GM18873 (cell line): ENCODE data around the gene QRICH1.
A peak's percentile ranks its signal among the peaks of the same experiment; 100 is the strongest.

Experiments used
- ATAC-seq: cut with Tn5 transposase; IDR thresholded peaks from one replicate; pipeline ENCODE4 v1.9.1; 2021; ENCODE audit warnings: mild to moderate bottlenecking, moderate library complexity, moderate number of reproducible peaks; ENCODE audit not compliant: unreplicated experiment, low FRiP score

The QRICH1 gene

DNA sequence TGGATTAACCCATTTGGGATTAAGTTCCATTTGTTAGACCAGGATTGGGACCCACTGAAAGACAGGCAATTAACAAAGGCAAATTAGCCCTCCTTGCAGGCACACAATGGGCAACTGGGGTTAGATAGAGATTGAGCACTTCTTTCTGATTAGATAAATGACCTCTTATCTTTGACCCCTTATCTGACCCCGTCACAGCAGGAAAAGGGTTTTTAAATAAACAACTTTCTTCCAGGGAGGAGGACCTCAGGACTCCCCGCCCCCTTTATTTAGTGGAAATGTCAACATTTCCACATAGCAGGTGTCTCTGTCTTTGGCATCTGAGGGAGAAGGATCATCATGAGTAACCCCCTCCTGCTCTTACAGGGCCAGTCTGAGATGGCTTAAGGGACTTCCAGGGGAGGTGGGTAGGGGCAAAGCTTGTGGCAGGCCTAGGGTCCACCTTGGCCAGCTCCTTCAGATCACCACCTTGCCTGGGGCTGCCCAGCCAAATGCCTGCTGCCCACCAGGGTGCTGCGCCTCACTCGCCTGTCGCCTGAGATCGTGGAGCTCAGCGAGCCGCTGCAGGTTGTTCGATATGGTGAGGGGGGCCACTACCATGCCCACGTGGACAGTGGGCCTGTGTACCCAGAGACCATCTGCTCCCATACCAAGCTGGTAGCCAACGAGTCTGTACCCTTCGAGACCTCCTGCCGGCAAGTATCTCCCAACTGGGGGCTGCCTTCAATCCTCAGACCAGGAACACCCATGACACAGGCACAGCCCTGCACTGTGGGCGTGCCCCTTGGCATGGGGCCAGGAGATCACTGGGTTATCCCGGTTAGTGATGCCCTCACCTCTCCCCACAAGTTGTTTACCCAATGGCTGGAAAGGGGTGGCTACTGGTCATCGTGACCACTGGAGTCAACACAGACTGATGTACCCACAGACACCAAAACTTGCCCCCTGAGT lies 89.2 kb downstream of the QRICH1 start:
- no peak for ATAC-seq

DNA sequence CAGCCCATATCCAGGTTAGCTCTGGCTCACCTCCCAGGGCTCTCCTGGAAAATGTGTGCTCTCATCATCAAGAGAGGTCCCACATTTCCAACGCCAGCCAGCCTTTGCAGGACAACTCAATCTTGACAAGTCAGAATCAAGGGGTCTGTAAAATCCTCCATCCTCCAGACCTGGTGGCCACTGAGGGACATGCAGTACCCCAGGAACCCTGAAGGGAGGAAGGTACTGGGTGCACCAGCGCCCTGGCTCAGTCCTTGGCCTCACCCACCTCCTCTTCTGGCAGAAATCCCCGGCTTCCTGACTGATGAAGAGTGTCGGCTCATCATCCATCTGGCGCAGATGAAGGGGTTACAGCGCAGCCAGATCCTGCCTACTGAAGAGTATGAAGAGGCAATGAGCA lies 92.7 kb downstream of the QRICH1 start:
- no peak for ATAC-seq

DNA sequence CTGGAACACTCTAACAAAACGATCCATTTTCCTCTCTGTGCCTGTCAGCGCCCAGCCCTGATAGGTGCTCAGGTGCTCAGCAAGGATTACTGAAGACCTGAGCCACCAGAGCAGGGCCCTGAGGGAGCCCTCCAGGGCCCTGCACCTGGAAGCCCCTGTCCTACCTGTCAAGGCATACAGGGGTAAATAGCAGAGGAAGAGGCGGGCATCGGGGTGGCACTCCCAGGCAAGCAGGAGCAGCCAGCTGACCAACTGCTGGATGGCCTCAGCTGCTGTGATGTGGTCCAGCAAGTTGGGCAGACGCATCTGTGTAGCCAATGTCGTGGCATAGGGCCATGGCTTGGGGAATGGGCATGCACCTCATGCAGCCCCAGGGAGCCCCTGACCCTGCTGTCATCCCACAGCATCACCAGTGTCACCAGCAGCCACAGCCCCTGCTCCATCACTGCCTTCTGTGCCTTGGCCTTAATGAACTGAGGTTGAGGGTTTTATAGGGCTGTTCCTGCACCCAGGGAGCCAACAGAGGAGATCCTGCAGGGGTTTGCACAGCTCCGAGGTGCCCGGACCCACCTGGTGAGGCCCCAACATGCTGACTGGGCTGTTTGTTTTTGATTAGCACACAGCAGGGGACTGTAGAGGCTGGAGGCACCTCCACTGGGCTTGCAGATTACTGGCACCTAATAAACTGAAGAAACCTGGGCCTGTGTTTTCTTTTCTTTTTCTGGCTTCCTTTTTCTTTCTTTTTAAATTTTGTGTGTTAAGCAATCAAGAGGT lies 94.6 kb downstream of the QRICH1 start:
- no peak for ATAC-seq

DNA sequence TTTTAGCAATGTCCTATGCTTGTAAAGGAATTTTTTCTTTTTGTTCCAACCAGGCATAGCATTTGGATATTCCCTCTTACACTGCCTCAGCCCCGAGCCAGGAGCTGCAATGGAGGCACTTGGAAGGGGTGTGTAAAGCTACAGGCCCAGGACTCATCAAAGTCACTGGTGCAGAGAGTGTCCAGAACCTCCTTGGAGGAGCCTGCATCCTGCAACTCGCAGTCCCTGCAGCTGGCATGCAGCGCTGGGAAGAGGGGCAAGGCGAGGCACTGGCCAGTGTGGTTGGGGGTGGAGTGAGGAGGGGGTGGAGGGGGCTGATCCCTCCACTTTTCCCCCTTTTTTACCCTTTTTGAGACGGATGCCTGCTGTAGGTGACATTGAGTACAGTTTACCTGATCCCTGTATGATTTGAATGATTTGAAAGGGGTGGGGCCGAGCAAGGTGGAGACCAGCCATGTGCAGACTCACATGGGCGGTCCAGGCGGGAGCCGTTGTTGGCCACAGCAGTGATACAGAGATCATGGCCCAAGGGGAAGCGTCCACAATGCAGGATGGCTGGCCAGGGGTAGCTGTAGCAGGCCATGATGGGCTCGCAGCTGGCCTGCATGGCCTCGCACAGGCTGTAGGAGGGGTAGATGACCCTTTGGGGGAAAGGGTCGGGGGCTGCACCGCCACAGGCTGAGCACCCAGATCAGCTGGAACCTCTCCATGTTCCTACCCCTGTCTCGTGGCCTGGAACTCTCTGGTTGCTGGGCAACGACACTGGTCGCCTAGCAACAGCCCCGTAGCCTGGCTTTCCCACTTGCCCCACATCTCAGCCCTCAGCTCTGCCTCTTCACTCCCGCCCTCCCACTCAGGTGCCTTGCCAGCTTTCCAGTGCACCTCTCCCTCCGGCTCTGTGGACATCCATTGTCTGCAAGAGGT lies 95.9 kb downstream of the QRICH1 start:
- ATAC-seq, result no peak

DNA sequence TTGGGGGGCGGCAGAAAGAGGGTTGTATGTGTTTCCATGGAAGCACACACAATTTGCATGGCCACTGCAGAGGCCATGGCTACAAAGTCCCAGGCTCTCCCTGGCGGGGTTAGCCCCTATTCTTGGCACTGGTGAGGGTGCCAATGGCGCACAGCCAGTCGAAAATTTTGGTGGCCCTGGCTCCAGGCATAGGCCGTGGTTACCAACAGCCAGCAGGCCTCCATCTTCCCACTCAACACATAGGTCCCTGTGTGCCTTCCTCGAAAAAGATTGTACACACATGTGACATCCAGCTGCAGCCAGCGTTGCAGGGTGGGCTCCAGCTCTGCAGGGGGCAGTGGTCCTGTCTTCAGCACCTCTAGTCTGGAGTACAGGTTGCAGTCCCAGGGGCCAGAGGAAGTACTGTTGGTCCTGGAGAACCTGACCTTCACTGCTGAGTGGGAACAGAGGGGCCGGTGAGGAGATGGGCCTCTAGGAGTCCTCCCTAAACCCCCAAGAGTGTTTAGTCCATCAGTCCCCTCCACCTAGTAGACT lies 96.7 kb downstream of the QRICH1 start:
- no peak for ATAC-seq

DNA sequence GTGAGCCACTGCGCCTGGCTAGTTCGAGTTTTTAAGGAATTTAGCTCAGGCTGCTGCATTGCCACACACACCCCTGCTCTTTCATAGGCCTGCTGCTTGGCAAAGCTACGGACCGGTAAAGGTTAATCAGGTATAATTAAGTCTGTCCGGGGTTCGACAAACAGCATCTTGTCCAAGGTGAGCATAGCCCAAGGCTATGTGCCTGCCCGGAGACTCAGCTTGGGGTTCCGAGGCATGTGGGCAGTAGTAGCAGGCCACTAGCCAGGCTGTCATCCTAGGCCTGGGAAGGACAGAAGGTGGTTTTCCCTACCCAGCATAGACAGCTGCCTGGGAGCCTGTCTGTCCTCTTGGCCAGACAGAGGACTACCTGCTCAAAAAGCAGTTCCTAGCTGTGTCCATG lies 97.2 kb downstream of the QRICH1 start:
- no peak for ATAC-seq

DNA sequence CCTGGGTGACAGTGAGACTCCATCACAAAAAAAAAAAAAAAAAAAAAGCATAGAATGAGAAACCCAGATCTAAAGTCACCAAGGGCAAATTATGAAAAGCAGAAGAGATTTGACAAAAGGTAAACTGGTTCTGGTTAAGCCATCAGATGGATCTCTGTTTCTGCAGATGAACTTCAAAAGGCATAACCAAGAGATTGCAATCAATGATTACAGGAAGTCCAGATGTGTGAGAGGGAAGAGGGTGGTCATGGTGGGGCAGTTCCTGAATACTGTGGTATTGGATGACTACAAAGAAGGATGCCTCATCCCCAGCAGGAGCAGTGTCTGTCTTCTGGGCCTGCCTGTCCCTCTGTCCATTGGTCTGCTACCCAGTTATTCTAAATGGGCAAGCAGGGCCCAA lies 100.0 kb downstream of the QRICH1 start:
- ATAC-seq, result no peak

DNA sequence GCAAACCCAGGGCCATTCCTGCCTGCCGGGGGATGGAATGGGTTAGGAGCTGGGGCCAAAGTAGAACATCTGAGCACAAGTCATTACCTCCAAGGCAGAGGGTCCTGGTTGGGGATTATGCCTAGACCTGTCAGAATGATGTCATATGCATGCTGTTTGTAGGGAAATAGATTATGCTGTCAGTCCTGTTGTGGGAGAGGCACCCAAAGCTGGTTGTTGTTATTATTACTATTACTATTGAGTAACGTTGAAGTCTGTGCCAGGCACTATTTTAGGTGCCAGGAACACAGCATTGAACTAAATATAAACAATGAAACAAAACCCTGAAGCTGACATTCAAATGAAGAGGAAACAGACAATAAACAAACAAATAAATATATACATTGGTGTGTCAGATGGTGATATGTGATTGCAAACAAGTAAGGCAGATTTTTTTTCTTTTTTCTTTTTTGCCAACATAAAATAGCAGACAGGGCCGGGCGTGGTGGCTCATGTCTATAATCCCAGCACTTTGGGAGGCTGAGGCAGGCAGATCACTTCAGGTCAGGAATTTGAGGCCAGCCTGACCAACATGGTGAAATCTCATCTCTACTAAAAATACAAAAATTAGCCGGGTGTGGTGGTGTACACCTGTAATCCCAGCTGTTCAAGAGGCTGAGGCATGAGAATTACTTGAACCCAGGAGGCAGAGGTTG lies 101.9 kb downstream of the QRICH1 start:
- no peak for ATAC-seq

DNA sequence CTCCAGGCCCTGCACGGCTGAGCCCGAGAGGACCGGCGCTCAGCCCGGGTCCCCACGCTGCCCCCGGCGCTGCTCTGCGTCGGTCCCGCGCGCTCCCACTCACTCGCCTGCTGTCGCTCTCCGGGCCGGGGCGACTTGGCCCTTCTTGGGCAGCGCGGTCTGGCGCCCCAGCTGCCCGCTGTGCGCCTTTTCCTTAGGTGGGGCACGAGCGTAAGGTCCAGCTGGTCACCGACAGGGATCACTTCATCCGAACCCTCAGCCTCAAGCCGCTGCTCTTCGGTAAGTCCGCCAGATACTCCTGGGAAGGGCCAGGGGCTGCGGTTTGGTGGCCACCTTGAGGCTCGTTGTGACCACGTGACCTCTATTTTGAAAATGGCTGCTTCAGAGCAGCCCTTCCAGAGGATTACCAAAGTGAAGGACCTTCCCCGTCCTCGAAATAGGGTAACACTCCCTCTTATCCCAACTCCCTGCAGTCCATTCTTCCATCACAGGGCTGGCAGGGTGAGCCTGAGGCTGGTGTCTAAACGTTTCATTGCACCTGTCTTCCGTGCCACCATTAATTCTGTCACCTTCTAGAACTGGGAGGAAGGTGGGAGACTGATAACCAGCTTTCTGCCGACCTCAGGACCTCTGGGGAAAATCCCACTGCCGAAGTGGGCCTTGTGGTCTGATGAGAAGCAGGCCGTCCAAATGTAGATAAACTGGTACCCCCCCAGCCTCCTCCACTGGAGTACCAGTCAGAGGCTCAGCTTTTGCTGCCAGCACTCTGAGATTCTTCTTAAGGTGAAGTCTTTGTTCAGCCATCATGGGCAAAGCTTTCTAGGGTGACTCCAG lies 103.0 kb downstream of the QRICH1 start:
- no peak for ATAC-seq

DNA sequence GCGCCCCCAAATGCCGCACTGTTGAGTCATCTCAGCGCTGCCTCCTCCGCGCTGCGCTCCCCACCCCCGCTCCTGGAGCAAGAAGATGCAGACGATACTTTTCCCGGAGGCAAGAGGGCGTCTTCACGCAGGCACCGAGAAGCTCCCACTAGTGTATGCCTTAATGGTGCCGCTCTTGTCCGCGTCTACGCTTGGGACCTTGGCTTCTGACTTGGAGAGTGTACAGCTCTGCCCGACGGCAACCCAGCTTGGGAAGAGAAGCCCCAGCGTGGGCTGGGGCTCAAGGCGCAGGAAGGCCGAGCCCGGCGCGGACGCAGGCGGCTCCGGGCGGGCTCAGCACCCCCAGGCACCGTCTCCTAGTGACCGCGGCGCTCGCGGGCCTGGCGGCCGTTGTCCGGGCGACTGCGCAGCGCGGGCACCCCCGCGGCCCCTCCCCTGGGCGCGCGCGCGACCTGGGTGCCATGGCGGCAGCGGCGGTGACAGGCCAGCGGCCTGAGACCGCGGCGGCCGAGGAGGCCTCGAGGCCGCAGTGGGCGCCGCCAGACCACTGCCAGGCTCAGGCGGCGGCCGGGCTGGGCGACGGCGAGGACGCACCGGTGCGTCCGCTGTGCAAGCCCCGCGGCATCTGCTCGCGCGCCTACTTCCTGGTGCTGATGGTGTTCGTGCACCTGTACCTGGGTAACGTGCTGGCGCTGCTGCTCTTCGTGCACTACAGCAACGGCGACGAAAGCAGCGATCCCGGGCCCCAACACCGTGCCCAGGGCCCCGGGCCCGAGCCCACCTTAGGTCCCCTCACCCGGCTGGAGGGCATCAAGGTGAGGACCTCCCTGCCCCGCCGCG lies 103.9 kb downstream of the QRICH1 start, which contains the start of gene P4HTM:
Gene P4HTM, plus strand, starts transcription at position 446 of the 840 bp plus-strand sequence. Its CDS starts 16 bp downstream, at position 462.
- peak; percentile 45 for ATAC-seq

DNA sequence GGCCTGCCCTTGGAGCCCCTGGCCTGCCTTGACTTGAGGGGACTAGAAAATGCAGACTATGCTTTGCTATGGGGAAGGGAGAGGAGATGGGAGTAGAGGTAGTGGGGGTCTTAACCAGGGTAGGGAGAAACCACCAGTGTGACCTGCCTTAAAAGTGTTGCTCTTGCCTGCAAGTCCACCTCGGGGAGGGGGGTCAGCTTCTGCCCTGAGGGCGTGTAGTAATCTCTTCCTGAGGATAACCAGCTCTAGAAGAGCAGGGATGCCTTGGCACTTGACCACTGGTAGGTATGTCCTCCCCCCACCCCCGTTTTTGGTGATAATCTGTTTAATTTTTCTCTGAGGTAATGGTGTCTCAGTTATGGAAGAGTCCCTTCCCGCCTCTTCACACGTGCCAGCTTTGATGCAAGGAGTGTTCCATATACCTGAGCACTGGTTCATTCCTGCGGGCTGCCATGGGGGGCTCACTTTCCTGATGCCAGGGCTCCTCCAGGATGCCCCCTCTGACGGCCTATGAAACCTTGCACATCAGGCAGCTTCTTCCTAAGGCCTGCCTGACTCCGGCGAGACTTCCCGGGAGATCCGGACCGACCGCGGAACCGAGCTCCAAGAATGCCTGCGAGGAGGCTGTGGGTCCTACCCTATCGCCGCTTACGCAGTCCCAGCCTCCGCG lies 104.6 kb downstream of the QRICH1 start:
- no peak for ATAC-seq

DNA sequence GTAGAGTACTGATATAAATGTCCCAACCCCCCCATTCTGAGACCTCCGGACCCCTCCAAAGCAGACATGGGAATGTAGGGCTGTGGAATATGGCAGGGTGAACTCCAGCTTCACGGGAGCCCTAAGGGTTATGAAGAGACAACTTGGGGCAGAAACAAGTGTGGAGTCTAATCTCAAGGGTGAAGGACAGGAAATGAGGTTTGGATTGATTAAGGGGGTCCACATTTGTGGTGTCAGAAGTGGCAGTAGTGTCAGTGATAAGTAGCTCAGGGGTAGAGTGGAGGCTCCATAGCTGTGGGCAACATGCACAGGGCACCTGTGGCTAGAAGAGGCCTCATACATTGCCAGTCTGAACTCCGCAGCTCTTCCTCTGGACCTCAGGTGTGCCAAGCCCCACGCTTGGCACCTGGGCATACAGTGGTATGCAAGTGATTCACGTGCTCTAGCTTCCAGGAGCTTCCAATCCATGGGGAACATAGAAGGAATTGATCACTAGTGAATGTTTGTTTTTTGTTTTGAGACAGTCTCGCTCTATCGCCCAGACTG lies 108.0 kb downstream of the QRICH1 start:
- no peak for ATAC-seq

DNA sequence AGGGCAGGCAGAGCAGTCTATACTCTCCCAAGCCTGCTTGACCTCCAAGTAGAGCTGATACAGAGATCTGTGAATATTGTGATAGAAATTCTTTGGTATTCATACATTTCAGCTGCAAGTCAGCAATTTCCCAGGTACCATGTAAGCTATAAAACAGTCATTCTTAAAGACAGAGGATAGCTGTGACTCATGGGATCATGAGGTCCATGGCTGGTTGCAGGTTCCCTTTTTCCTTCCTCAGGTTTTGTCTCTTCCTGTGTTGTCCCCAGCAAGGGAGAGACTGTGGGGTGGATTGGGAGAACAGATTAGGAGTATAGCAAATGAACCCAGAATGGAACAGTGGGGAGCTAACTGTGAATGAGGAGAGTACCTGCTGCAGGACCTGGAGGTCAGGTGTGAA lies 109.2 kb downstream of the QRICH1 start:
- ATAC-seq, result no peak

DNA sequence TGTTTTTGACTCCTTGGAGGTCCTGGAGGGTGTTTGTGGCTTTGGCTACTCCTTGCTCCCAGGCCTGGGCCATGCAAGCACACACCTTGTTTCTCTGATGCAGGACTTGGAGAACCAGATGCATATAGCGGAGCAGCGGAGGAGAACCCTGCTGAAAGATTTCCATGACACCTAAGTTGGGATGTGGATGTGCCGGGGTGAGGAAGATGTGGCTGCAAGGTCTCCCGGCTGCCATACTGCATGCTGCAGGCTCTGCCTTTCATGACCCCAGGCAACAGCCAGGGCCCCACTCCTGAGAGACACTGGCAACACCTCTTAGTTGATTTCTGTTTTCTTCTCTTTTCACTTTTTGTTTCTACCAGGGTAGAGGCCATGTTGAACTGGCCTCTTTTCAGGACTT lies 110.8 kb downstream of the QRICH1 start:
- no peak for ATAC-seq

DNA sequence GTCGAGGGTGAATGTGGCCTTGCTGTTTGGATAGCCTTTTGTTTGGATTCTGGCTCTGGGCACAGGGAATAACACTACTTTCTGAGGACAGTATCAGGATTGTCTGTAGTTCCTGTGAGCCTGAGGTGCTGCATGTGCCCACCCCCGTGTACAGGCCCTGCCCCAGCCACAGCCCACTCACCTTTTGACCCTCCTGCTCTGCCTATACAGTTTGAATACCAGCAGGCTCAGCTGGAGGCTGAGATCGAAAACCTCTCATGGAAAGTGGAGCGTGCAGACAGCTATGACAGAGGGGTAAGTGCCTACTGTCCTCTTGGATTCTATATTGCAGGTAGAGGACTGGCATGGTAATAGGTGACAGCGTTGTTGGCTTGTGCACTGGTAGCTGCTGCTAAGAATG lies 111.2 kb downstream of the QRICH1 start:
- ATAC-seq, result no peak

DNA sequence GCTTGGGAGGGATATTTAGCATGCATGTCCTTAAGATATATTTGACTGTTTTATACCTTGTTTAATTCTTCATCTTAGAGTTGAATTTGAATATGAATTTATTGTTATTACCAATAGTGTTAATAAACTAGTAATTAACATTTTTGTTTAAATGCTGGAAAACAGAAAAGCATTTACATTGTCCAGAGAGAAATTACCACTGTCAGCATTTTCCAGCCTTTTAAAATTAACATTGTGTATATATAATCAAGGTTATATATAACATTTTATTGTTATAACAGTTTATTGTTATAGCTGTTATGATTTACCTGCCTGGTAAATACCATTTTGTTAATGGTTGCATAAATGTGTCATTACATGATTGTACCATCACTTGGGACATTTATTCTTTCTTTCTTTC lies 111.9 kb downstream of the QRICH1 start:
- ATAC-seq, result no peak

DNA sequence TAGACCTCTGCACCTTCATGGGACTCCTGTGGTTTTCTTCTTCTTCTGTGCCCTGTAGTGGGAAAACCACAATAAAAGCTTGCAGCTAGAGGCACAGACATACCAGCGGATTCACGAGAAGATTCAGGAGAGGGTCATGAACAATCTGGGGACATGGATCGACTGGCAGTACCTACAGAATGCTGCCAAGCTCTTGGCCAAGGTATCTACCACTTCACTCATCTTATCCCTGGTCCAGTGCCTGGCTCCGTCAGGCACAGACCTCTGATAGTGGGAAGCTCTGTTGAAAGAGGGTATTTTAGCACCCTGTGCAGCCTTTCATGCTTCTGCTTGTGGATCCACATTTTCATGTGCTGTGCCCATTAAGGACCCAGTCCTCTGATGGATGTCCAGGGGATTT lies 113.6 kb downstream of the QRICH1 start:
- ATAC-seq, result no peak
